Activated CD4-positive, alpha-beta T cell treated with anti-CD3 and anti-CD28 coated beads, Interleukin-2, amount 10 ng/mL, durations not matched to agents 7 days and 5 days (primary cell): ENCODE results near the gene PHF2. TPM values are rescaled to one million over a fixed set of nuclear protein-coding genes. Genes with fewer than 3 reads are reported as not detected.

ENCODE experiments used
- CTCF ChIA-PET: fragments of 350-600 bp; sonication (Branson Sonifier 250); formaldehyde crosslinking; loops from one replicate; lab custom pipeline; 2021; ENCODE audit warnings: antibody characterized with exemption; lab: Charles Lee
- POLR2A ChIA-PET: fragments of 350-600 bp; sonication (Branson Sonifier 250); formaldehyde crosslinking; loops from one replicate; lab custom pipeline; 2021; ENCODE audit warnings: antibody characterized with exemption; lab: Charles Lee
- DNase-seq: peaks from one replicate; pipeline ENCODE4 v3.0.0-alpha.2; 2020
- H3K27ac Mint-ChIP-seq: one replicate; pipeline ENCODE4 v1.8.0; 2021; ENCODE audit warnings: mild to moderate bottlenecking, moderate library complexity, mixed read lengths
- H3K27me3 Mint-ChIP-seq: one replicate; pipeline ENCODE4 v1.8.0; 2021; ENCODE audit warnings: mixed read lengths
- H3K36me3 Mint-ChIP-seq: one replicate; pipeline ENCODE4 v1.8.0; 2021; ENCODE audit warnings: low read depth, mixed read lengths
- H3K4me1 Mint-ChIP-seq: one replicate; pipeline ENCODE4 v1.8.0; 2021; ENCODE audit warnings: mixed read lengths
- H3K4me3 Mint-ChIP-seq: one replicate; pipeline ENCODE4 v1.8.0; 2021; ENCODE audit warnings: mild to moderate bottlenecking, moderate library complexity, mixed read lengths
- H3K9me3 Mint-ChIP-seq: one replicate; pipeline ENCODE4 v1.8.0; 2021; ENCODE audit warnings: mixed read lengths
- total RNA-seq, 2 experiments: library from RNA; stranded (reverse); gene quantifications; one replicate each; pipeline ENCODE4 v1.2.3, GENCODE V29; 2021

Gene PHF2
- total RNA-seq, 2 experiments from 2014 or later, result 29.3 to 29.4 TPM

GRCh38 chr9:93555370-93555769 is 21.0 kb upstream of the PHF2 start:
- Mint-ChIP-seq H3K36me3 (peaks cover 52% of the 10 kb centered on the region), H3K4me1 (no peaks in the 10 kb centered on the region), H3K9me3 (no peaks in the 10 kb centered on the region), H3K27ac (no peak overlapping the region), H3K4me3 (no peak overlapping the region), H3K27me3 (no peaks in the 10 kb centered on the region)
- CTCF ChIA-PET, result interaction anchor here (4.8 kb wide), 1 partner anchor 11 kb away, joined by 16 read pairs; no protein-coding TSS in a partner anchor
- DNase-seq, result no peak
- POLR2A ChIA-PET, result no interaction called here

- Mint-ChIP-seq H3K27me3 (no peaks in the 10 kb centered on the region), H3K4me3 (no peak overlapping the region), H3K27ac (peak overlapping the region; percentile 67), H3K36me3 (peaks cover 49% of the 10 kb centered on the region), H3K9me3 (no peaks in the 10 kb centered on the region), H3K4me1 (no peaks in the 10 kb centered on the region)
- CTCF ChIA-PET, result interaction anchor here (0.6 to 4.8 kb wide), 2 partner anchors 9 to 1435 kb away, joined by 3 to 16 read pairs; no protein-coding TSS in a partner anchor
- POLR2A ChIA-PET, result no interaction called here
- no peak for DNase-seq
These were observed 18.8 kb upstream of the PHF2 start for GRCh38 chr9:93557366-93558137.

GRCh38 chr9:93558503-93558902 is 17.9 kb upstream of the PHF2 start:
- peaks cover 52% of the 10 kb centered on the region for H3K36me3 Mint-ChIP-seq

GRCh38 chr9:93560991-93561390 is 15.4 kb upstream of the PHF2 start:
- no peak for DNase-seq
- ChIA-PET POLR2A (no interaction called here), CTCF (interaction anchor here (0.9 kb wide), 1 partner anchor 8 kb away, joined by 4 read pairs; no protein-coding TSS in a partner anchor)
- Mint-ChIP-seq H3K27ac (peak overlapping the region; percentile 36), H3K4me3 (no peak overlapping the region), H3K27me3 (no peaks in the 10 kb centered on the region), H3K4me1 (peaks cover 11% of the 10 kb centered on the region), H3K36me3 (peaks cover 66% of the 10 kb centered on the region), H3K9me3 (no peaks in the 10 kb centered on the region)

More at GRCh38 chr9:93558503-93558902, 17.9 kb upstream of the PHF2 start:
- no peaks in the 10 kb centered on the region for H3K27me3 Mint-ChIP-seq
- H3K4me1 Mint-ChIP-seq, result no peaks in the 10 kb centered on the region
- no peak for DNase-seq
- POLR2A ChIA-PET, result no interaction called here
- CTCF ChIA-PET, result interaction anchor here (1.2 to 4.8 kb wide), 2 partner anchors 8 to 12 kb away, joined by 3 to 16 read pairs; no protein-coding TSS in a partner anchor
- no peak overlapping the region for H3K4me3 Mint-ChIP-seq
- no peak overlapping the region for H3K27ac Mint-ChIP-seq
- H3K9me3 Mint-ChIP-seq, result no peaks in the 10 kb centered on the region

GRCh38 chr9:93562157-93562556 is 14.2 kb upstream of the PHF2 start:
- Mint-ChIP-seq H3K36me3 (peaks cover 60% of the 10 kb centered on the region), H3K27ac (no peak overlapping the region), H3K4me3 (no peak overlapping the region), H3K4me1 (peaks cover 16% of the 10 kb centered on the region), H3K27me3 (no peaks in the 10 kb centered on the region), H3K9me3 (no peaks in the 10 kb centered on the region)
- no peak for DNase-seq
- POLR2A ChIA-PET, result no interaction called here
- CTCF ChIA-PET, result interaction anchor here (0.6 kb wide), 1 partner anchor 92 kb away, joined by 5 read pairs; no protein-coding TSS in a partner anchor

- POLR2A ChIA-PET, result no interaction called here
- H3K36me3 Mint-ChIP-seq, result peaks cover 41% of the 10 kb centered on the region
- no peak overlapping the region for H3K27ac Mint-ChIP-seq
These were observed 11.3 kb upstream of the PHF2 start for GRCh38 chr9:93565089-93565488.

GRCh38 chr9:93566408-93567270 is 9.7 kb upstream of the PHF2 start:
- peak; percentile 97 for DNase-seq
- CTCF ChIA-PET, result interaction anchor here (0.6 to 2.5 kb wide), 29 partner anchors 8 to 612 kb away, joined by 3 to 26 read pairs (median 3); partner anchors contain the start of genes FAM120AOS and NINJ1
- H3K9me3 Mint-ChIP-seq, result peaks cover 3% of the 10 kb centered on the region
- H3K4me3 Mint-ChIP-seq, result peak overlapping the region; percentile 80
- H3K27me3 Mint-ChIP-seq, result no peaks in the 10 kb centered on the region
- peaks cover 24% of the 10 kb centered on the region for H3K4me1 Mint-ChIP-seq
- peaks cover 38% of the 10 kb centered on the region for H3K36me3 Mint-ChIP-seq
- peak overlapping the region; percentile 91 for H3K27ac Mint-ChIP-seq
- POLR2A ChIA-PET, result interaction anchor here (0.5 to 1.0 kb wide), 2 partner anchors 9 to 126 kb away, joined by 3 read pairs; no protein-coding TSS in a partner anchor

More at GRCh38 chr9:93565089-93565488, 11.3 kb upstream of the PHF2 start:
- H3K9me3 Mint-ChIP-seq, result no peaks in the 10 kb centered on the region
- CTCF ChIA-PET, result interaction anchor here (1.0 to 2.5 kb wide), 6 partner anchors 8 to 110 kb away, joined by 3 to 26 read pairs (median 12); partner anchors contain the start of gene FAM120AOS
- H3K4me1 Mint-ChIP-seq, result peaks cover 24% of the 10 kb centered on the region
- H3K27me3 Mint-ChIP-seq, result no peaks in the 10 kb centered on the region
- no peak for DNase-seq
- H3K4me3 Mint-ChIP-seq, result no peak overlapping the region

- peak overlapping the region; percentile 80 for H3K4me3 Mint-ChIP-seq
- peaks cover 3% of the 10 kb centered on the region for H3K9me3 Mint-ChIP-seq
- H3K36me3 Mint-ChIP-seq, result peaks cover 33% of the 10 kb centered on the region
- peaks cover 24% of the 10 kb centered on the region for H3K4me1 Mint-ChIP-seq
- peak overlapping the region; percentile 91 for H3K27ac Mint-ChIP-seq
- H3K27me3 Mint-ChIP-seq, result no peaks in the 10 kb centered on the region
- POLR2A ChIA-PET, result no interaction called here
- DNase-seq, result no peak
- CTCF ChIA-PET, result interaction anchor here (0.9 to 2.2 kb wide), 10 partner anchors 8 to 458 kb away, joined by 4 to 16 read pairs (median 10); no protein-coding TSS in a partner anchor
These were observed 9.0 kb upstream of the PHF2 start for GRCh38 chr9:93567271-93567959.

GRCh38 chr9:93568169-93568568 is 8.2 kb upstream of the PHF2 start:
- H3K4me1 Mint-ChIP-seq, result peaks cover 24% of the 10 kb centered on the region
- no peak overlapping the region for H3K4me3 Mint-ChIP-seq
- H3K27ac Mint-ChIP-seq, result peak overlapping the region; percentile 52
- ChIA-PET POLR2A (no interaction called here), CTCF (no interaction called here)
- no peak for DNase-seq
- no peaks in the 10 kb centered on the region for H3K27me3 Mint-ChIP-seq
- peaks cover 3% of the 10 kb centered on the region for H3K9me3 Mint-ChIP-seq
- peaks cover 28% of the 10 kb centered on the region for H3K36me3 Mint-ChIP-seq

GRCh38 chr9:93569621-93570174 is 6.7 kb upstream of the PHF2 start:
- H3K27me3 Mint-ChIP-seq, result no peaks in the 10 kb centered on the region
- CTCF ChIA-PET, result interaction anchor here (1.1 kb wide), 1 partner anchor 450 kb away, joined by 3 read pairs; no protein-coding TSS in a partner anchor
- peaks cover 15% of the 10 kb centered on the region for H3K36me3 Mint-ChIP-seq
- H3K4me3 Mint-ChIP-seq, result no peak overlapping the region
- no peak for DNase-seq
- POLR2A ChIA-PET, result no interaction called here
- peaks cover 28% of the 10 kb centered on the region for H3K4me1 Mint-ChIP-seq
- peaks cover 3% of the 10 kb centered on the region for H3K9me3 Mint-ChIP-seq
- H3K27ac Mint-ChIP-seq, result no peak overlapping the region

GRCh38 chr9:93572221-93572620 is 4.2 kb upstream of the PHF2 start:
- Mint-ChIP-seq H3K36me3 (peaks cover 6% of the 10 kb centered on the region), H3K4me1 (peaks cover 17% of the 10 kb centered on the region), H3K4me3 (no peak overlapping the region), H3K9me3 (peaks cover 3% of the 10 kb centered on the region), H3K27me3 (no peaks in the 10 kb centered on the region), H3K27ac (no peak overlapping the region)
- no peak for DNase-seq
- ChIA-PET POLR2A (no interaction called here), CTCF (no interaction called here)
